Loucy (cell line): ENCODE results near the gene CHIC1.

ENCODE experiments used
- CTCF ChIP-seq: fragments of 200-600 bp; sonication (generic); conservative IDR thresholded peaks from 2 replicates; pipeline ENCODE4 v1.5.1; 2014; ENCODE audit warnings: mild to moderate bottlenecking, antibody characterized with exemption, low read length
- EZH2phosphoT487 ChIP-seq: fragments of 200-600 bp; IDR thresholded peaks from 2 replicates; pipeline ENCODE4 v1.6.1; 2018; ENCODE audit warnings: antibody characterized with exemption, mild to moderate bottlenecking, moderate library complexity, borderline replicate concordance

- TF ChIP-seq CTCF (no peak), EZH2phosphoT487 (no peak)
Measured at GRCh38 chrX:73647212-73647611, 84.2 kb downstream of the CHIC1 start.
